SK-N-SH treated with all-trans-retinoic acid at 6 μM for 48 hours (cell line): ENCODE measurements around the gene EEF1G.
A peak's percentile ranks its signal among the peaks of the same experiment; 100 is the strongest.

Experiments
- ATAC-seq: fragments of 200-7000 bp; cut with Tn5 transposase; 3 replicates; pipeline ENCODE4 v1.9.1; 2020; ENCODE audit warnings: mild to moderate bottlenecking, moderate library complexity
- BACH2 ChIP-seq: fragments of 250-450 bp; sonication (Bioruptor Pico); IDR thresholded peaks from 2 replicates; pipeline ENCODE4 v1.9.0; 2021; ENCODE audit warnings: mild to moderate bottlenecking, borderline replicate concordance
- CSDC2 ChIP-seq: fragments of 250-450 bp; sonication (Bioruptor Pico); IDR thresholded peaks from 2 replicates; pipeline ENCODE4 v1.5.0; 2020; ENCODE audit warnings: mild to moderate bottlenecking, moderate library complexity
- CSRNP3 ChIP-seq: fragments of 250-450 bp; sonication (Bioruptor Pico); IDR thresholded peaks from 2 replicates; pipeline ENCODE4 v1.5.1; 2021; ENCODE audit warnings: mild to moderate bottlenecking, moderate library complexity
- ESRRG ChIP-seq: fragments of 250-450 bp; sonication (Bioruptor Pico); IDR thresholded peaks from 2 replicates; pipeline ENCODE4 v1.6.1; 2021; ENCODE audit warnings: mild to moderate bottlenecking
- GLIS3 ChIP-seq: fragments of 250-450 bp; sonication (Bioruptor Pico); IDR thresholded peaks from 2 replicates; pipeline ENCODE4 v1.5.0; 2020; ENCODE audit warnings: mild to moderate bottlenecking, moderate library complexity
- ISL1 ChIP-seq: fragments of 250-450 bp; sonication (Bioruptor Pico); IDR thresholded peaks from 2 replicates; pipeline ENCODE4 v2.1.2; 2022; ENCODE audit warnings: mild to moderate bottlenecking, moderate library complexity
- PPARA ChIP-seq: fragments of 250-450 bp; sonication (Bioruptor Pico); IDR thresholded peaks from 2 replicates; pipeline ENCODE4 v1.5.0; 2020; ENCODE audit warnings: mild to moderate bottlenecking, borderline replicate concordance
- RARB ChIP-seq: fragments of 250-450 bp; sonication (Bioruptor Pico); IDR thresholded peaks from 2 replicates; pipeline ENCODE4 v1.8.0; 2021; ENCODE audit warnings: mild to moderate bottlenecking, moderate library complexity
- SNAI2 ChIP-seq: fragments of 250-450 bp; sonication (Bioruptor Pico); IDR thresholded peaks from 2 replicates; pipeline ENCODE4 v1.5.0; 2020; ENCODE audit warnings: mild to moderate bottlenecking, moderate library complexity
- TCF4 ChIP-seq: fragments of 250-450 bp; sonication (Bioruptor Pico); IDR thresholded peaks from 2 replicates; pipeline ENCODE4 v1.8.0; 2021; ENCODE audit warnings: mild to moderate bottlenecking, moderate library complexity, borderline replicate concordance
- TOX ChIP-seq: fragments of 250-450 bp; sonication (Bioruptor Pico); IDR thresholded peaks from 2 replicates; pipeline ENCODE4 v1.8.0; 2021; ENCODE audit warnings: mild to moderate bottlenecking, moderate library complexity, borderline replicate concordance
- ZC3H10 ChIP-seq: fragments of 250-450 bp; sonication (Bioruptor Pico); IDR thresholded peaks from 2 replicates; pipeline ENCODE4 v1.5.1; 2021; ENCODE audit warnings: mild to moderate bottlenecking, moderate library complexity
- ZFP3 ChIP-seq: fragments of 250-450 bp; sonication (Bioruptor Pico); IDR thresholded peaks from 2 replicates; pipeline ENCODE4 v1.5.0; 2020; ENCODE audit warnings: mild to moderate bottlenecking, moderate library complexity
- ZFP30 ChIP-seq: fragments of 450-650 bp; formaldehyde crosslinking; IDR thresholded peaks from 2 replicates; pipeline ENCODE4 v1.5.0; 2022; ENCODE audit warnings: mild to moderate bottlenecking, moderate library complexity
- ZNF565 ChIP-seq: fragments of 450-650 bp; formaldehyde crosslinking; conservative IDR thresholded peaks from 2 replicates; pipeline ENCODE4 v1.5.0; 2020; ENCODE audit warnings: low read depth, mild to moderate bottlenecking, moderate library complexity
- ZNF70 ChIP-seq: fragments of 450-650 bp; formaldehyde crosslinking; IDR thresholded peaks from 2 replicates; pipeline ENCODE4 v1.5.0; 2020; ENCODE audit warnings: mild to moderate bottlenecking, moderate library complexity
- ZNF8 ChIP-seq: fragments of 450-650 bp; formaldehyde crosslinking; IDR thresholded peaks from 2 replicates; pipeline ENCODE4 v1.5.0; 2020; ENCODE audit warnings: mild to moderate bottlenecking, moderate library complexity
- TF ChIP-seq, protein P1 (sequence below): fragments of 250-450 bp; sonication (Bioruptor Pico); IDR thresholded peaks from 2 replicates; pipeline ENCODE4 v1.5.0; 2020; ENCODE audit warnings: mild to moderate bottlenecking, moderate library complexity
- TF ChIP-seq, protein P2 (sequence below): fragments of 250-450 bp; sonication (Bioruptor Pico); IDR thresholded peaks from 2 replicates; pipeline ENCODE4 v1.8.0; 2020; ENCODE audit warnings: mild to moderate bottlenecking, moderate library complexity, borderline replicate concordance
- TF ChIP-seq, protein P3 (sequence below): fragments of 250-450 bp; sonication (Bioruptor Pico); IDR thresholded peaks from 2 replicates; pipeline ENCODE4 v1.8.0; 2021; ENCODE audit warnings: low read depth, mild to moderate bottlenecking, moderate library complexity, borderline replicate concordance

Gene EEF1G

GRCh38 chr11:62535802-62536201 is 37.9 kb downstream of the EEF1G start:
- TF ChIP-seq RARB (no peak), ZFP30 (no peak)
- TF ChIP-seq, protein P1, sequence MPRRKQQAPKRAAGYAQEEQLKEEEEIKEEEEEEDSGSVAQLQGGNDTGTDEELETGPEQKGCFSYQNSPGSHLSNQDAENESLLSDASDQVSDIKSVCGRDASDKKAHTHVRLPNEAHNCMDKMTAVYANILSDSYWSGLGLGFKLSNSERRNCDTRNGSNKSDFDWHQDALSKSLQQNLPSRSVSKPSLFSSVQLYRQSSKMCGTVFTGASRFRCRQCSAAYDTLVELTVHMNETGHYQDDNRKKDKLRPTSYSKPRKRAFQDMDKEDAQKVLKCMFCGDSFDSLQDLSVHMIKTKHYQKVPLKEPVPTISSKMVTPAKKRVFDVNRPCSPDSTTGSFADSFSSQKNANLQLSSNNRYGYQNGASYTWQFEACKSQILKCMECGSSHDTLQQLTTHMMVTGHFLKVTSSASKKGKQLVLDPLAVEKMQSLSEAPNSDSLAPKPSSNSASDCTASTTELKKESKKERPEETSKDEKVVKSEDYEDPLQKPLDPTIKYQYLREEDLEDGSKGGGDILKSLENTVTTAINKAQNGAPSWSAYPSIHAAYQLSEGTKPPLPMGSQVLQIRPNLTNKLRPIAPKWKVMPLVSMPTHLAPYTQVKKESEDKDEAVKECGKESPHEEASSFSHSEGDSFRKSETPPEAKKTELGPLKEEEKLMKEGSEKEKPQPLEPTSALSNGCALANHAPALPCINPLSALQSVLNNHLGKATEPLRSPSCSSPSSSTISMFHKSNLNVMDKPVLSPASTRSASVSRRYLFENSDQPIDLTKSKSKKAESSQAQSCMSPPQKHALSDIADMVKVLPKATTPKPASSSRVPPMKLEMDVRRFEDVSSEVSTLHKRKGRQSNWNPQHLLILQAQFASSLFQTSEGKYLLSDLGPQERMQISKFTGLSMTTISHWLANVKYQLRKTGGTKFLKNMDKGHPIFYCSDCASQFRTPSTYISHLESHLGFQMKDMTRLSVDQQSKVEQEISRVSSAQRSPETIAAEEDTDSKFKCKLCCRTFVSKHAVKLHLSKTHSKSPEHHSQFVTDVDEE (CRISPR knock-in tag), result no peak
- ATAC-seq, result no peak

DNA sequence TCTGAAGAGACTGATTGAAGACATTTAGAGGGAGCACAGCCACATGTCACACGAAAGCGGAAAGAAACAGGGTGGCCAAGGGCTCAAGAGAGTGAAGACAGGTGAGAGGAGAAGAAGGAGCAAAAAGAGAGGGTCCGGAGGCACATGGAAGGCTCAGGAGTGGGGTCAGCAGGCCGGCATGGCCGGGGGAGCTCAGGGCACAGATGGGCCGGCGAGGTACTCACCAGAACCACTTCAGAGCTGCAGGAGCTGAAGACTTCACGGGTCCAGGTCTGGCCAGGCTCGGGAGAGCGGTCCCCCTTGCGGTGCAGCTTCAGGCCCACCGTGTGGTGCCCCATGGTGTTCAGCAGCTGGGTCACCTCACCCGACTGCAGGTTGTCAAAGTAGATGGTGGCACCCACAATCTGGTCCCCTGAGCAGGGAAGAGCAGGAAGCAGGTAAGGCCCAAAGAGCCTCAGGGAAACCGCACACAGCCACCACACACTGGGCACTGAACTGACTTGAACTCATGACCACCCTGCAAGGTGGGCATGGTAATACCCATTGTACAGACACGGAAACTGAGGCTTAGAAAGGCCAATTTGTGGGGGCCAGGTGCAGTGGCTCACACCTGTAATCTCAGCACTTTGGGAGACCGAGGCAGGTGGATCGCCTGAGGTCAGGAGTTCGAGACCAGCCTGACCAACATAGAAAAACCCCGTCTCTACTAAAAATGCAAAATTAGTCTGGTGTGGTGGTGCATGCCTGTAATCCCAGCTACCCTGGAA is 38.7 kb downstream of the EEF1G start:
- TF ChIP-seq ISL1 (CRISPR knock-in tag), result no peak
- ATAC-seq, result no peak

DNA sequence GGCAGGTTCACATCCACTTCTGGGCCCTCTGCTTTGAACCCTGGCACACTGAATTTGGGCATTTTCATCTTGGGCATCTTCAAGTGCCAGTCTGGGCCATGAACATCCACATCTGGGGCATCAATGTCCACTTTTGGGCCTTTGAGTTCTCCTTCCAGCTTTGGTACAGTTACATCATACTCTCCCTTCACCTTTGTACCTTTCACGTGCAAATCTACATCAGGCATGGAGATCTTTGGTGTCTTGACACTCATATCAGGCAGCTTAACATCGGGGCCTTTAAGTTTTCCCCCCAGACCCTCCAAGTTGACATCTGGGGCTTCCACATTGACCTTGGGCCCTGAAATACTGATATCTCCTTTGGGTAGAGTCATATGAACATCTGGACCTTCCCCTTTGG is 41.6 kb downstream of the EEF1G start:
- TF ChIP-seq ESRRG (CRISPR knock-in tag) (no peak), ZC3H10 (CRISPR knock-in tag) (no peak), TOX (CRISPR knock-in tag) (no peak), PPARA (no peak), CSDC2 (CRISPR knock-in tag) (no peak), ZFP3 (no peak), ZNF8 (CRISPR knock-in tag) (no peak)
- ATAC-seq, result no peak

- no peak for TF ChIP-seq ZNF70 (CRISPR knock-in tag)
- no peak for TF ChIP-seq CSDC2 (CRISPR knock-in tag)
- no peak for TF ChIP-seq GLIS3
- no peak for TF ChIP-seq CSRNP3 (CRISPR knock-in tag)
- TF ChIP-seq ISL1 (CRISPR knock-in tag), result no peak
- TF ChIP-seq ZC3H10 (CRISPR knock-in tag), result no peak
- no peak for TF ChIP-seq BACH2 (CRISPR knock-in tag)
- TF ChIP-seq, protein P2, sequence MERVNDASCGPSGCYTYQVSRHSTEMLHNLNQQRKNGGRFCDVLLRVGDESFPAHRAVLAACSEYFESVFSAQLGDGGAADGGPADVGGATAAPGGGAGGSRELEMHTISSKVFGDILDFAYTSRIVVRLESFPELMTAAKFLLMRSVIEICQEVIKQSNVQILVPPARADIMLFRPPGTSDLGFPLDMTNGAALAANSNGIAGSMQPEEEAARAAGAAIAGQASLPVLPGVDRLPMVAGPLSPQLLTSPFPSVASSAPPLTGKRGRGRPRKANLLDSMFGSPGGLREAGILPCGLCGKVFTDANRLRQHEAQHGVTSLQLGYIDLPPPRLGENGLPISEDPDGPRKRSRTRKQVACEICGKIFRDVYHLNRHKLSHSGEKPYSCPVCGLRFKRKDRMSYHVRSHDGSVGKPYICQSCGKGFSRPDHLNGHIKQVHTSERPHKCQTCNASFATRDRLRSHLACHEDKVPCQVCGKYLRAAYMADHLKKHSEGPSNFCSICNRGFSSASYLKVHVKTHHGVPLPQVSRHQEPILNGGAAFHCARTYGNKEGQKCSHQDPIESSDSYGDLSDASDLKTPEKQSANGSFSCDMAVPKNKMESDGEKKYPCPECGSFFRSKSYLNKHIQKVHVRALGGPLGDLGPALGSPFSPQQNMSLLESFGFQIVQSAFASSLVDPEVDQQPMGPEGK, result no peak
- no peak for ATAC-seq
These were observed 56.8 kb downstream of the EEF1G start for GRCh38 chr11:62516736-62517371.

DNA sequence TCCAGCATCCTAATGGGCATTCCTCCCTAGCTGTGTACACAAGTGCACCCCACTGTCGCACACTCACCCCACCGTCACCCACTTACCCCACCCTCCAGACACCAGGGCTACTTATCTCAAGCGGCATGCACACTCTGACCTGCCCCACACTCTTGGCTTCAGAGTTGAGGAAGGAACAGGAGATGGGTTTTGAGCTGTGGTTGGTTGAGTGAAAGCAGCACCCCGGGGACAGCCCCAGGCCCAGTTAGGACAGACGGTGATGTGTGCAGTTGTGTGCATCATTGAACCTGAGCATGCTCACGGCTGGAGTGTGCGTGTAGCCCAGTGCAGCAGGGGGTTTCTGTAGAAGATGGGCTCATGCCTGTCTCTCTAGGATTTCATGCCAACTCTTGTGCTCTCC is 59.5 kb downstream of the EEF1G start:
- peak; percentile 4 for ATAC-seq
- TF ChIP-seq RARB, result no peak
- TF ChIP-seq, protein P2, result no peak
- TF ChIP-seq, protein P3, sequence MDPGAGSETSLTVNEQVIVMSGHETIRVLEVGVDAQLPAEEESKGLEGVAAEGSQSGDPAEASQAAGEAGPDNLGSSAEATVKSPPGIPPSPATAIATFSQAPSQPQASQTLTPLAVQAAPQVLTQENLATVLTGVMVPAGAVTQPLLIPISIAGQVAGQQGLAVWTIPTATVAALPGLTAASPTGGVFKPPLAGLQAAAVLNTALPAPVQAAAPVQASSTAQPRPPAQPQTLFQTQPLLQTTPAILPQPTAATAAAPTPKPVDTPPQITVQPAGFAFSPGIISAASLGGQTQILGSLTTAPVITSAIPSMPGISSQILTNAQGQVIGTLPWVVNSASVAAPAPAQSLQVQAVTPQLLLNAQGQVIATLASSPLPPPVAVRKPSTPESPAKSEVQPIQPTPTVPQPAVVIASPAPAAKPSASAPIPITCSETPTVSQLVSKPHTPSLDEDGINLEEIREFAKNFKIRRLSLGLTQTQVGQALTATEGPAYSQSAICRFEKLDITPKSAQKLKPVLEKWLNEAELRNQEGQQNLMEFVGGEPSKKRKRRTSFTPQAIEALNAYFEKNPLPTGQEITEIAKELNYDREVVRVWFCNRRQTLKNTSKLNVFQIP (CRISPR knock-in tag), result no peak
- TF ChIP-seq PPARA, result no peak
- TF ChIP-seq, protein P1 (CRISPR knock-in tag), result no peak
- TF ChIP-seq CSDC2 (CRISPR knock-in tag), result no peak
- no peak for TF ChIP-seq TOX (CRISPR knock-in tag)
- TF ChIP-seq ZFP3, result no peak
- no peak for TF ChIP-seq TCF4 (CRISPR knock-in tag)
- TF ChIP-seq ESRRG (CRISPR knock-in tag), result no peak
- TF ChIP-seq BACH2 (CRISPR knock-in tag), result no peak
- no peak for TF ChIP-seq ZNF8 (CRISPR knock-in tag)
- no peak for TF ChIP-seq ZC3H10 (CRISPR knock-in tag)
- TF ChIP-seq ZNF70 (CRISPR knock-in tag), result no peak
- TF ChIP-seq GLIS3, result no peak
- no peak for TF ChIP-seq SNAI2 (CRISPR knock-in tag)
- TF ChIP-seq ZNF565, result no peak
